OCI-M1 (cell line): ENCODE results near the gene ZNF438.
A peak's percentile ranks its signal among the peaks of the same experiment; 100 is the strongest.

Experiments used
- DNase-seq: peaks from one replicate; lab custom pipeline; 2025; lab: John Stamatoyannopoulos, UW

ZNF438 gene

DNA sequence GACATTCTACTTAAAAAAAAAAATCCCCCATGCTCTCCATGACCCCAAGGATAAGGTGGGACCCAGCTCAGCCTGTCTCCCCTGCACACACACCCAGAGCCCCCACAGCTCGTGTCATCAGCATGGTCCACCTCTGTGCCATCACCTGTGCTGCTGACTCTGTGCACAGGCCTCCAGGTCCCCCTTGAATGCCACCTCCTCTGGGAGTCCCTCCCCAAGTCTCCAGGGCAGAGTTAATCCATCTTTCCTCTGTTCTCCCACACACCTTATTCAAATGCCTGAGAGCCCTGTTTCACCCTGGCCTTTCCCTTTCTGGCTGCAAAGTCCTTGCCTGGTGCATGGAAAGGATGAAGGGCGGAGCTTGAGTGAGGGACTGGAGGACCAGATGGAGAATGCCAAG, 208.0 kb downstream of the ZNF438 start:
- DNase-seq = no peak

DNA sequence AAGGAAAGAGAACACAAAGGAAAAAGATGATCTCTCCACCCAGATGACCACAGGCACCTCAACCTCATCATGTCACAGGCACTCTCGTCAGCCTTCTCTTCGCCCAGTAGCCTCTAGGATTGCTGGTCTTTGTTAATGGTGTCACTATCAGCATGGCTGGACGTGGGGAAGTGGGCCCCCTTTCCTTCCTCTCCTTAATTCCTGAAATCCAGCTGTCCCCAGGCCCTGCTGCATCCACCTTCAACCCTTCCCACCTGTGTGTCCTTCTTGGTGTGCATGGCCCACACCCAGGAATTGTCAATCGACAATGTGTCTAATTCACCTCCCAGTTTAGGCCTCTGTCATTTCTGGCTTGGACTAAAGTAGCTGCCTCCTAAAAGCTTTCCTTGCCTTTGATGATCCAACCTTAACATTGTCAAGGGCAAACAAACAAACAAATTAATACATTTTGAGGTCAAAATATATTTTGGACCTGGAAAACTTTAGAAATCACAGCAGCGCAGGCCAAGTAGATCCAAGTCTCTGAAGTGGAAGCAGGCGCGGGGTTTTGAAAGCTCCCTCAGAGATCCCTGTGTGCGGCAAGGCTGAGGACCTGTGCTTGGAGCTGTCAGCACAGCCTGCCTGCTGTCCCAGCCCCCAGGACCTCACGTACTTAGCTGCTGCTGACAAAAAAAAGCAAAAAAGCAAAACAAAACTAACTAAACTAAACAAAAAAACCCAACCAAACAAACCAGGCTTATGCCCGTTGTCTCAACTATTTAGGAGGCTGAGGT, 208.8 kb downstream of the ZNF438 start:
- DNase-seq = no peak

DNA sequence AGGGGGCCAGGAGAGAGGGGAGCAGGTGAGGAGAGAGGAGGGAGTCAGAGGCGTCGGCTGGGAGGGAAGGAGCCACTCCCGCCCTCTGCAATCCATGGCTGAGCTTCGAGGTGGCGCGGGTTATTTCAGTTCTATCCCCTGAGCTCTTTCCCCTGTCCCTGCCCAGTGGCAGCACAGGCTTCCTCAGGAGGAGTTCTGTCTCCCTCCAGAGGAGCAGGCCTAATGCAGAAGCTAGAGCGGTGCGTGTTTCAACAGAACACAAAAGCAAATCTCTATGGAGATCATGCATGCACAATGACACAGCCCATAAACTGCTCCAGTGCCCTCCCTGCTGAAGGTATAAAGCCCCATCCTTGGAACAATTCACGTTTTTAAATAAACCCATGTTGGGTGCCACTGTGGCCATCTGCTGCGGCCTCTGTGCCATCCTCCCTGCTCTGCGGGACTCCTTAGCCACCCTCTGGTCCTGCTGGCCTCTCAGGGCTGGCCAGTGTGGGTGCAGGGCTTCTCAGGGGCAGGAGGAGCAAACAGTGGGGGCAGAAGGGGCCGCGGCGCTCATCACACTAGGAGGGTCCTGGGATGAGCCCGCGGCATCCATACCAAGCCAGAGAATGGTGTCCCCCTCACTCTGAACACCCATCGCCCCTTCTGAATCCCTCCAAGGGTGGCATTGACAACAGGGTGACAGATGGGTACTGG, 209.5 kb downstream of the ZNF438 start:
- no peak for DNase-seq

DNA sequence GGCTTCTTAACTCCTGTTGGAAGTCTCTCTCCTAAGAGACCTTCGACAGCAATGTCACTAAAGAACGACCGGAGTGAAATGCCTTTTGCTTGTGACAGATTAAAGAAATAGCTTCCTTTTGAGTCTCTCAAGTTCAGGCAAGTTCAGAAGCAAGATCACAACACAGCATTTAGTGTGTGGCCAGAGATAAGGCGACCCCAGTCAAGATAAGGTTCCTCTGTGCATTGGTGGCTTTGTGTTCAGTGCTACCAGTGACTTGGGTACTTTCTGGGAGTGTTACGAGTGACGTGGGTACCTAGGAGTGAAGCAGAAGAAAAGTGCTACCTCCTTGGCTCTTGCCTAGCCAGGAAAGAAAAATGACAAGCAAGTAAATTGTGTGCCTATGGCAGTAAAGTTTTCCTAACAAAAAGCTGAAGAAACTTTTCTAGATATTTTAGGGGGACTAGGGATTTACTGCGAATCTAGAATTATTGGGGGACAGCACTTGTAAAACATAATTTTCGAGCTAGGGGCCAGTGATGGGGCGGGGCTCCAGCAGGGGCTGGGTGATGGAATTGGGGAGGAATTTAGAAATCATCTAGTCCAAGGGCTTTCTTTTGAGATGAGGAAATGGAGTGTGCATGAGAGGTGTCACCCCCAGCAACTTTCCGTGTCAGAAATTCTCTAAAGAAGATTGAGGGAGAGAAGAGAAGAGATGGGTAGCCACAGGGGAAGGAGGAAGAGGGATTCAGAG, 210.2 kb downstream of the ZNF438 start:
- DNase-seq = peak; percentile 85

DNA sequence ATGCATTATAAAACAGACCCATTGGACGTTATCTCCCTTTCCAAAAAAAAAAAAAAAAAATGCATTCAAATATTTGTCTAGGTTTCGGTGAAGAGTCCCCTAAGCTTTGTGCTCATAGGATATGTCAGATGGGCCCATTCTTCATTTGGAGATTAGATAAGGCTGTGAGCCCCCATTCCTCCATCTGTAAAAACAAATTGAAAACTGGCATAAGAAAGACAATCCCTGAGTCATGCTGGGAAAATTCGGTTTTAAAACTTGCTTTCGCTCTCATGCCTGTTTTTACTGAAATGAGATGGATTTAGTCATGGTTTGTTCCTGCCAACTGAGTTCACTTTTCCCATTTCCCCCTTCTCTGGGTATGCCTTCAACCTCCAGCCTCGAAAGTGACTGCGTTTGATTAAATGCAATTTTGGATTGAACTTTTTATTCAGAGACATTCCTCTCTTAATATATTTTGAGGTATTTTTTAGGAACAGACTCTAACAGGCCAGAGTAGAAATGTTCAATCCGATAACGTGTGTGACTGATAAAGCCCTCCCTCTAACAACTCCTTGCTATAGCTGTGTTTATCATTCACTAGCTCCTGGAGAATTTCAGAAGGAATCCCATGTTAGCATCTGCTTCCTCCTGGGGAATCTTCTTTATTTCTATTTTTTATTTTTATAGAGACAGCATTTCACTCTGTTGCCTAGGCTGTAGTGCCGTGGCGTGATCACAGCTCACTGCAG, 211.2 kb downstream of the ZNF438 start:
- DNase-seq = no peak

DNA sequence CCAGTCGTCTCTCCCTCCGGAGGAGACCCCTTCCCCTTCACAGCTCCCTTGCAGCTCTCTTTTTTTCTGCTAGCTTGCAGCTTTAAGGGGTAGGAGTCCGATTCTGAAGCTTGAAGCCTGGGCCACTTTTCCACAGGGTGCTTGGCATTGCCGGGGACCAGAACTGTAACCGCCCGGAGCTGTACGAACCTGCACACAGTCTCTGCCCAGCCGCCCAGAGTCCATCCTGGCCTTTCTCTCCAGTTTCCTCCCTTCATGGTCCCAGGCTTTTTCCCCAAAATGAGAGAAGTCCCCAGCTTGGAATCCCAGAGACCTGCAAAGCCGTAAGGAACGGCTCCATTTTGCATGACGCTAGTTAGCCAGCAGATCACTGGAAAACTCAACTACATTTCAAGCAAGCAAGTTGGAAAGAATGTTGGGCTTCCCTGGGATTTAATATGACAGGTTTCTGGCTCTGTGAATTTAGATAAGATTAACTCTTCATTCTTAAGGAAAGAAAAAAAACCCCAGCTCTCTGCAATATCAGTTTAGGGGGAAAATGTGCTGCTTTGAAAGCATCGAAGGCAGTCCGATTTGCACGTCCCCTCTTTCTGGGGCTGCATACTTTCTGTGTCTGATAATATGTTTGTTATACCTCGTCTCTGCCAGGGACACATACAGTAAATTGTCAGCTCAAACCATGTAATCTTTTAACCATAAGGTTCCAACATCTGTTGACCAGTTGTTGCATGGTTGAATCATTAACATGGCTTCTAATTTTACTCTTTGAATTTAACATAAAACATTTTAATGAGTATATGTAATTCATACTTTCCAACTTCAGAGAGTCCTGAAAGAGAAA, 212.1 kb downstream of the ZNF438 start:
- DNase-seq = no peak

DNA sequence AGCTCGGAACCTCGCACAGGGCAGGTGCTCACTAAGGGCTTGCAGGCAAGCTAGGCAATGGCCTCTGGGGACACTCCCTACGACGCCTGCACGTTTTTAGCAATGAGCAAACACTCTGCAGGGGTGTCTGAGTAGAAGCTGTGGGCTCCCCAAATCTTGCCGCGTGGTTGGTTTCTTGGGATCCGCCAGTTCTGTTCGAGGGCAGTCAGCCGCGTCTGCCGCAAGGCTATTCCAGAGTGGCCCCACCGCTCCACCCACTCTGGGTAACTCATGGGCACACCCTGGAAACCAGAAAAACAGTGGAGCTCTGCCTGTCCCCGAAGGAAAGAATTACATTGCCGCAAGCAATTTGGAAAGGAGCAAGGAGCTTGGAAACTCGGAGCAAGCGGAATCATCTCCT, 212.8 kb downstream of the ZNF438 start:
- DNase-seq = no peak

DNA sequence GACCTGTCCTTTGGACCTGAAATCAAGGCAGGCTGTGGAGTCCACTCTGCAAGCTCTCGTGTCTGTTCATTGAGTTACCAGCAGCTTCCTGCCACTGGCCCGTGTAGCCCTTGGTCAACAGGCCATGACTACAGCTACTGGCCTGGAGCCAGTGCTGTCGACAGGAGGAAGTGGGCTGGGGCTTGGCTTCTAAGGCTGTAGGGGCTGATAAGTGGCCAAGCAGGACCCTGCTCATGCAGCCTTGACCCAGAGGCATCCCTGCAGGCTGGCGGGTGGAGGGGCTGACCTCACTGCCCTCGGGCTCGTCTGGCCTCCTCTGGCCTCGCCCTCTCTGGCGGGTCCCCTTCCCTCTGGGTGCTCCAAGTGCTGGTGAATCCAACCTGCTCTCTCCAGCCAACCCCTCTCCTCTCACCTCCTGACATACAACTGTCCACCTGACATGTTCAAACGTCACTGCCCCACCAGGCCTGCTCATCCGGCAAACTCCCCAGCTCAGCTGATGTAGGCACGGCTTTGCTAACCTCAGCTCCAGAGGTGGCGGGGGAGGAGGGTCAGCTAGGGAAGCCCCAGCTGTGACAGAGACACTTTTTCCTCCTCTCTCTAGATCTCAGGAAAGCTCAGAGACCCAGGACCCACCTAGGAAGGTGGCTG, 213.5 kb downstream of the ZNF438 start:
- DNase-seq = peak; percentile 87

DNA sequence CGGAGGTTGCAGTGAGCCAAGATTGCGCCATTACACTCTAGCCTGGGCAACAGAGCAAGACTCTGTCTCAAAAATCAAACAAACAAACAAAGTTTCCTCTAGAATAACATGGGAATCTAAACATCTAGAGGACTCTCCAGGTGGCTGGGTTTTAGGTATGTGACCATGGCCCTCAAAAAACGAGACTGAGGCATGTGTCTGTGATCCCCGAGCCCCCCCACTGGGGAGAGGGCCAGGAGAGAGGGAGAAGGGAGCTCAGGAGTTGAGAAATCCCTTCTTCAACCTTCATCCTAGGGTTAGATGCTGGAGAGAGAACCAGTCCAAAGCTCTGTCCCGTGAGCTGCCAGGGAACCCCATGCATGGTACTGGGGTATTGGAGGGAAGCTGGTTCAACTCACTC, 214.1 kb downstream of the ZNF438 start:
- DNase-seq = no peak

DNA sequence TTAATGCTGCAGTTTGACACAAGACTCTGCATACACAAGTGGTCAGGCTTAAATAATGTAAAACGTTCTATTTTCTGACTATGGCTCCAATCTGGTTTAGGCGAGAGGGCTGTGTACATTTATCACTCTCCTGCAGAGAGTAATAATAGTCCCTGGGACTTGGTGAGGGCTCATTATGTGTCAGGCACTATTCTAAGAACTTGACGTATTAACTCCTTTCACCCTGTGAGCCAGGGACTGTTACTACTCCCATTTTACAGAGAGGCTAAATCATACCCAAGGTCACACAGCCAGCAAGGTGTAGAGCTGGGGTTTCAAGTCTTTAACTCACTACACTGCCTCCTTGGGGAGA, 214.9 kb downstream of the ZNF438 start:
- no peak for DNase-seq

DNA sequence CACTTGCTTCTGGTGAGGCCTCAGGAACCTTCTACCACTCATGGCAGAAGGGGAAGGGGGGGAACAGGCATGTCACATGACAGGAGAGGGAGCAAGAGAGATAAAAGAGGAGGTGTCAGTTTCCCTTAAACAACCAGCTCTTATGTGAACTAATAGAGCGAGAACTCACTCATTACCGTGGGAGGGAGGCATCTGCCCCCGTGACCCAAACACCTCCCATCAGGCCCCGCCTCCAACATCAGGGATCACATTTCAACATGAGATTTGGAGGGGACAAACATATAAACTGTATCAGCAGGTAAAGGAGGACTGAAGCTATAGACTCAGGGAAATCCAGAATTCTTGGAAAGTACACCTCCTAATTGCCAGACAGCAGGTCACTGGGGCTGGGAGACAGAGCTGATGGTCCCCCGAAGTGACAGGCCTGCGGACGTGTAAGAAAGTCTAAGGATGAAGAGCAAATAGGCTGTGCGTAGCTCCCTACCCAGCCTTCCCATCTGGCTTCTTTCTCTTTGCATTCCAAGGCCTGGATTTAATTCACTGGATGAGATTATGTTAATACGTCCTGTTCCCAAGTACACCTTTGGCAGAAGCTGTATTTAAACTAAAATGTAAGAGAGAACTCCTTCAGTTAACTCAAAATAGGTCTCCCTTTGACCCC, 215.4 kb downstream of the ZNF438 start:
- DNase-seq = no peak

DNA sequence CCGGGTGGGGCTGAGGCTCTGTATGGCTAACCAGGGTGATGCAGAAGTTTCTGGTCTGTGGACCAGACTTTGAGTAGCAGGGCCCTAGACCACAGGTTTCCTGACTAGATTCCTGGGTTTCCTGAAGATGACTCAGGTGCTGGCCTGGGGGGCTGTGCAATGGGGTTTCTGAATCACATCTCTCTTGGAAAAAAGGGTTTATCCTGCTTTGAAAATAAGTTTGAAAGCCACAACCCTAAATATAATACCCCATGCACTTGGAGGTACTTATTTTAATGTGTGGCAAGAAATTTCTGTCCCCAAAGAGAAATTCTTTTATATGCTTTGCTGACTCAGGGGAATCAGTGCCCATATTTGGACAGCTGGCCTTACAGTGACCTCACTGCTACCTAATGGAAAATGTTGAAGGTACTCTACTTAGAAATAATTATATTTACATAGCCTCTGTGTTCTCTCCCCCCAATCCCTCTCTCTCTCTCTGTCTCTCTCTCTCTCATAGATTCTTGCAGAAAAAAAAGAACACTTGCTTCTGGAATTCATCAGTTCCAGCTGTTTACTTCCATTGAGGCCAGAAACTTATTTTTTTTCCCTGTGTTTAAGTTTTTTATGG, 217.7 kb downstream of the ZNF438 start:
- DNase-seq = no peak

DNA sequence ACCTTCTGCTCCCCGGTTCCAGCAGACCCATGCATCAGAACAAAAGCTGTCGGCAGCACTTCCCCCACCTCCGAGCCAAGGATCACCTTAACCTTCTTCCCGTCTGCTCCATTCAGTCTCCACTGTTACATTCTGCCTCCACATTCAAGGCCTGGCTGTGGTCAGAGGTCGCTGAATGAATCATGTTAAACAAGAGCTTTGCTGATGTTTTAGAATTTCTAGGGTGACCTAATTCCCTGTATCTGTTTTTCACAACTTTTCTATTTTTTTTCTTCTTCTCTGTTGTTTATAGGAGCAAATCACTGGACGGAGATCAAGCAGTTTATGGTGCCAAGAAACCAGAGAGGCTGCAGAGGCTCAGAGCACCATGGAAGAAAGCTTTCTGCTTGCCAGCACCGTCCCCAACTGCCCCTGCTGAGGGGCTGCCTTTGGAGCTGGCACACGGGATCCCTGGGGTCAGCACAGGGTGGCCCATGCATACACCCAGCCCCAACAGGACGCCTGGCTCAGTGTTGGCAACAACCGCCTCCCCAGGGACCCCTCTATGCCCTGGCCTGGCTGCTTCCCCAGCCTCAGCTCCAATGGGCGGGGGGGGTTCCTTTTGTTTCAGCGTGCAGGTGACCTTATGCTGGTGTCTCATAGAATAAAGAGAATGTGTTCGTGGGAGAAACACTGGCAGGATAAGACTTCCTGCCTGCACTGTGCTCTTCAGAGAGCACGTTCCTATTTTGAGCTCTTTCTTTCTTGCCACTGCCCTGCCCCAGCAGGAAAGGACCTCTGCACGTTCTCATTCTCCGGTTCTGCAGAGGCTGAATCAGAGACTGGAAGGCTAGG, 219.4 kb downstream of the ZNF438 start:
- DNase-seq = no peak

DNA sequence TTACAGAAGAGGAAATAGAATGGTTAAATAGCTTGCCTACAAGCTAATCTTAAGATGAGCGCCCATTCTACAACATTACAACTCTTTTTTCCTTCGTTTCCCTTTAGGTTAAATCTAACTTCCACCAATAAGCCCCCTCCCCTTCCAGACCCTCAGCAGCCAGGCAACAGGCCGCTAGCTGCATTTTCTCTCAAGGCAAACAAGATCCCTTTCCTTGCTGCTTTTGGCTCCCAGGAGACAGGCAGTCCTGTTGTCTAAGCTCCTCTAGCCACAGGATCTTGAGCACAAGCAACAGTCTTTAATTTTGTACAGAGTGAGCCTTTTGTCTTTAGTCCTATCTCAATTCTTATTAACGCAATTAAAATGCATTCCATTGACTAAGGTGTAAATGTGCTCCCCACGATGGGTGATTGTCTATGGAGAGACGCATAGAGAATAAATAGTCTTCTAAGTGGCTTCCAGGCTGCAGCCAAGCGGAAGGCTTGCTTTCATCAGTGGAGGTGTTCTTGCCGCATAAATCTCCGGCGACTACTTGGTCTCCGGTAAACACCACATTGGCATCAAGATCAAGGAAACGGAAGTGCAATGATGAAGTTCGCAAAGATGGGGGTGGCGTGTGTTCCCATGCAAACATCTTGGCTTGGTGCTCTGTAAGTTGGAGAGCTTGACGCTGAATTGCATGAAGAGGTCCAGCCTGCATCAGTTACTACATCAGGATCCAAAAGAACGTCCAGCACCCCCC, 220.2 kb downstream of the ZNF438 start:
- DNase-seq = no peak

DNA sequence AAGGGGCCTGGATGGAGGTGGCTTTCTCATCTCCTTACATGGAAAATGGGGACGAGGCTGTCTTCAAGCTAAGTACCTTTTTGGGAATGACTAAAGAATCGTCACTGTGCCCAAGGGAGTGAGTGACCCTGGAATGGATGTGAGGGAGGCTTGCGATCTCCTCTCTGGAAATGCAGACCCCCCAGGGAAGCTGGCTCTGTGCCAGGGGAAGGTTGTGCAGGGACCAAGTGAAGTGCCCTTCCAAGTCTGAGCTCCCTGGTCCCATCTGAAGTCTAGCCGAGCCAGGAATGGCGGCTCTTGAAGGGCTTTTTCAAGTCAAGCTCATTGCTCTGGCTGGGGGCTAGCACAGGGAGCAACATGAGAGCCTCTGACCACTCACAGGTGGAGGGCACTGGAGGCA, 221.2 kb downstream of the ZNF438 start:
- DNase-seq = no peak

DNA sequence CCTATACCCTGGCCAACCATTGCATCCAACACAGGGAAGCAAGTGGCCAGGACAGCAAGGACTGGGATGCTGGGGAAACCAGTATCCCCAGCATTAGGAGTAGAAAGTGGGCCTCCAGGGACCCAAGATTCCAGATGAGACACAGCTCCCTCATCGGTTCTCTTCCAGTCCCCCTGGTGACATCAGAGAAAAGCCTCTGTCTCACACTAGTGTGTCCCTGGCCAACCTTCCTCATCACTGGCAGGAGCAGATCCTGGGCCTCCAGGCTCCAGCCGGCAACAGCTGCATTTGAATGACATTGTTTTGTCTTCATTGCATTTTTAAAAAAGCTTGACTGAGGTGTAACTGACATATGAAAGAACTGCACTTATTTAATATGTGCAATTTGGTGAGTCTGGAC, 224.8 kb downstream of the ZNF438 start:
- no peak for DNase-seq

DNA sequence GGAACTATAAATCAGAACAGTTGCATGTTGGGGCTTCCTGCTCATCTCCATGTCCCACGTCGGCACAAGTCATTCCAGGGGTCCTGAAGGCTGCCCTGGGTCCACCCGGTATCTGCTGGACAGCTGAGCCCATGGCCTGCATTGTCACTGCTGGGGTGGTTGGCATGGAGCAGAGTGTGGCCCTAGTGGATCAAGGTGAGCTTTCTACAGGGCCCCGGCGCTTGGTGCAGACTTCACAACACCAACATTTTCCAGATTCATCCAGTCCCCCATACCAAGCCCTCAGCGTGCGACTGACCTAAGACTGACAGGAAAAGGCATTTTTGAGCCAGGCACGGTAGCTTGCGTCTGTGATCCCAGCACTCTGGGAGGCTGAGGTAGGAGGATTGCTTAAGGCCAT, 226.6 kb downstream of the ZNF438 start:
- no peak for DNase-seq

DNA sequence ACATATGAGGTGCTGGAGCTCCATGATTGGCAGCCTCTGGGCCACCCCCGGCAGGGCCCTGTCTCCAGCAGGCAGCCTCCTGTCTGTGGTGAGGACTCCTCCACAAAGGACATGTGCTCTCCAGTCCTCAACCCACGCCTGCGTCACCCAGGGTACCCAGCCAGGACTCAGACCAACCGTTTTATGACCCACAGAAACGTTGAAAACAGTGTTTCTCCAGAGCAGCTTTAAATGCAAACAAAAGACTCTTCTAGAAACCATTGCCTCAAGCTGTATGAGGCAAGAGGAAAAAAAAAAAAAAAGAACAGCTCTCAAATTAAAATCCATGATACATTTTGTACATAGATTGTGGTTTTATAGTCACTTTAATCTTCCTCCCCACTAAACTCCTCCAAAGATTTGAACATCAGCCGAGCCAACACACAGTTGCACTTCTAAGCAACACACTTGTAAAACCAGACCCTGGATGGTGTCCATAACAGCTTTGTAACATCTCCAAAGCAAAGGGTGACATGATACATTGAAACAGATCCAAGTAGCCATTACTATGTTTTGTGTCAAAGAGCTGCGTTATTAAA, 227.1 kb downstream of the ZNF438 start:
- DNase-seq = no peak
